ENCODE results near the gene LAMA1. TPM values are rescaled to one million over a fixed set of nuclear protein-coding genes. Genes with fewer than 3 reads are reported as not detected.

LAMA1 gene
- total and polyA plus RNA-seq, 2 of the 8 experiments (the other 6 are each of a cell fraction or from before 2014, with no cell fraction given) = 30.4 to 48.7 TPM

- Histone ChIP-seq H3K36me3 (ENCODE audit: control insufficient read depth in 2 of 4, insufficient read depth in 4 of 4, low read length in 3 of 4) (peaks cover 0 to 23% (median 4%) of the 10 kb centered on the region in 4 experiments; a peak in 6 of 8 replicates), H2BK120ac (replicated peaks; ENCODE audit: low read depth, low read length) (no peak overlapping the region), H3K79me2 (ENCODE audit: control insufficient read depth in 1 of 2, insufficient read depth in 2 of 2, low read length in 2 of 2) (no peaks in the 10 kb centered on the region), H3K56ac (replicated peaks; ENCODE audit: insufficient read length, low read depth, low read length) (no peak overlapping the region), H4K20me1 (replicated peaks in 1 of 2; ENCODE audit: control insufficient read depth in 1 of 2, insufficient read depth in 2 of 2, low read length in 2 of 2) (peaks cover 0 to 2% of the 10 kb centered on the region in 2 experiments), H2BK12ac (ENCODE audit: low read depth, low read length) (no peak overlapping the region), H4K91ac (replicated peaks; ENCODE audit: insufficient read length, low read length) (no peak overlapping the region), H3K4me3 (ENCODE audit: extremely low read depth in 1 of 4, insufficient read depth in 2 of 4, low read depth in 3 of 4, low read length in 4 of 4) (no peak overlapping the region), H4K8ac (ENCODE audit: extremely low read depth, insufficient read depth, low read length) (no peak overlapping the region), H3K27ac (ENCODE audit: low read depth, low read length) (no peak overlapping the region), H3K14ac (ENCODE audit: insufficient read length) (no peak overlapping the region), H3K23me2 (ENCODE audit: low read depth, low read length) (no peaks in the 10 kb centered on the region; the same call in 1 of the 2 replicates), H3K4me2 (ENCODE audit: insufficient read depth in 1 of 2, low read depth in 2 of 2, low read length in 2 of 2) (no peak overlapping the region), H2AFZ (ENCODE audit: low read length) (no peak overlapping the region), H3K9ac (replicated peaks in 1 of 4; ENCODE audit: extremely low read depth in 1 of 4, low read depth in 3 of 4, low read length in 3 of 4) (no peak overlapping the region), H4K5ac (ENCODE audit: insufficient read length, low read depth, low read length) (no peak overlapping the region), H2BK20ac (ENCODE audit: low read length) (no peak overlapping the region), H3K9me3 (ENCODE audit: insufficient read depth in 2 of 2, low read depth in 1 of 2, low read length in 1 of 2) (no peaks in the 10 kb centered on the region), H3K23ac (ENCODE audit: insufficient read length) (no peak overlapping the region), H3K18ac (ENCODE audit: extremely low read depth, low read length) (no peak overlapping the region), H2AK5ac (ENCODE audit: low read depth, low read length) (no peak overlapping the region), H3K79me1 (ENCODE audit: low read depth, low read length) (no peaks in the 10 kb centered on the region), H3K27me3 (replicated peaks in 1 of 4; ENCODE audit: control insufficient read depth in 3 of 4, extremely low read depth in 1 of 4, insufficient read depth in 3 of 4, low read length in 3 of 4) (no peaks in the 10 kb centered on the region), H3K4ac (replicated peaks; ENCODE audit: insufficient read length, low read depth, low read length) (no peak overlapping the region), H2BK15ac (ENCODE audit: low read length) (no peak overlapping the region), H2BK5ac (ENCODE audit: low read depth, low read length) (no peak overlapping the region), H3K4me1 (replicated peaks in 1 of 4; ENCODE audit: control insufficient read depth in 3 of 4, insufficient read depth in 4 of 4, low read length in 3 of 4) (no peaks in the 10 kb centered on the region)
- ChIA-PET CTCF (ENCODE audit: partially characterized antibody) (interaction anchor here (0.6 to 1.5 kb wide), 7 partner anchors 10 to 150 kb away, joined by 3 to 4 read pairs (median 3); no protein-coding TSS in a partner anchor), POLR2A (ENCODE audit: partially characterized antibody) (no interaction called here)
- no peak for DNase-seq (ENCODE audit: low read depth in 1 of 2, low spot score in 2 of 2)
- FAIRE-seq = no peak
- 92% methylated on average over 19 of the region's 19 CpGs; no CpG with 5 or more reads in 1 of the 2 experiments for WGBS, 2 experiments (ENCODE audit: extremely low coverage in 1 of 2, insufficient coverage in 1 of 2, insufficient read length in 1 of 2, insufficient replicate concordance in 2 of 2, low coverage in 1 of 2, low lambda C conversion rate in 2 of 2, missing lambda C conversion rate in 1 of 2)
- no peak for TF ChIP-seq FOSL1 (IDR thresholded peaks at IDR 0.05; ENCODE audit: insufficient read depth, low read depth, low read length)
- TF ChIP-seq CEBPB (IDR thresholded peaks at IDR 0.05; ENCODE audit: low read depth, low read length) = no peak
- TF ChIP-seq POLR2A (IDR thresholded peaks at IDR 0.05; ENCODE audit: control extremely low read depth in 1 of 2, low read depth in 2 of 2, low read length in 2 of 2) = no peak
- no peak for TF ChIP-seq SRF (IDR thresholded peaks at IDR 0.05; ENCODE audit: low read depth, low read length)
- TF ChIP-seq ASH2L (IDR thresholded peaks at IDR 0.05; ENCODE audit: low read length) = no peak
- TF ChIP-seq SIN3A (conservative IDR thresholded peaks at IDR 0.05 in 1 of 2, IDR thresholded peaks at IDR 0.05 in 1 of 2; ENCODE audit: low read depth in 1 of 2, low read length in 2 of 2) = no peak
- no peak for TF ChIP-seq TEAD4 (IDR thresholded peaks at IDR 0.05; ENCODE audit: low read depth, low read length)
- TF ChIP-seq CREB1 (IDR thresholded peaks at IDR 0.05) = no peak
- TF ChIP-seq KDM1A (IDR thresholded peaks at IDR 0.05; ENCODE audit: borderline replicate concordance, low read length) = no peak
- no peak for TF ChIP-seq SP2 (IDR thresholded peaks at IDR 0.05; ENCODE audit: low read length)
- TF ChIP-seq BCL11A (IDR thresholded peaks at IDR 0.05; ENCODE audit: low read depth in 2 of 2, low read length in 2 of 2) = no peak
- TF ChIP-seq RNF2 (IDR thresholded peaks at IDR 0.05; ENCODE audit: borderline replicate concordance, low read depth, low read length, missing control alignments, poor library complexity, severe bottlenecking) = no peak
- no peak for TF ChIP-seq ATF3 (IDR thresholded peaks at IDR 0.05; ENCODE audit: insufficient read depth, low read depth, low read length)
- no peak for TF ChIP-seq CBX8 (IDR thresholded peaks at IDR 0.05; ENCODE audit: borderline replicate concordance, low read depth, low read length)
Observed at GRCh38 chr18:7023063-7023580, 94.5 kb downstream of the LAMA1 start.

Measured in H1 (cell line).